HFFc6 (cell line): ENCODE results near the gene KLK12. TPM values are rescaled to one million over a fixed set of nuclear protein-coding genes. Genes with fewer than 3 reads are reported as not detected.

Experiments
- DNase-seq: peaks from one replicate; pipeline ENCODE4 v3.0.0-alpha.2; 2018
- H3K27ac Mint-ChIP-seq: 2 replicates; pipeline ENCODE4 v1.8.0; 2020; ENCODE audit warnings: mild to moderate bottlenecking, mixed read lengths
- H3K27me3 Mint-ChIP-seq: 2 replicates; pipeline ENCODE4 v1.8.0; 2021; ENCODE audit warnings: mild to moderate bottlenecking, moderate library complexity, mixed read lengths; ENCODE audit not compliant: insufficient read depth
- H3K36me3 Mint-ChIP-seq: 2 replicates; pipeline ENCODE4 v1.8.0; 2021; ENCODE audit warnings: low read depth, mixed read lengths
- H3K4me1 Mint-ChIP-seq: 2 replicates; pipeline ENCODE4 v1.8.0; 2020; ENCODE audit warnings: low read depth, mixed read lengths
- H3K4me3 Mint-ChIP-seq: 2 replicates; pipeline ENCODE4 v1.8.0; 2020; ENCODE audit warnings: mild to moderate bottlenecking, moderate library complexity, mixed read lengths
- H3K9me3 Mint-ChIP-seq: 2 replicates; pipeline ENCODE4 v1.8.0; 2020; ENCODE audit warnings: mild to moderate bottlenecking, mixed read lengths
- CTCF ChIP-seq: fragments of 200-600 bp; sonication (generic); IDR thresholded peaks from 2 replicates; pipeline ENCODE4 v1.5.0; 2021; ENCODE audit warnings: antibody characterized with exemption, mild to moderate bottlenecking
- total RNA-seq, 6 experiments: library from RNA; stranded (reverse); fragmentation: NEBNext Ultra II Directional; extraction: Animal tissue kit (Norgen Biotek cat#: 25700); gene quantifications; 2 replicates in 1 of 6; 3 replicates in 5 of 6; pipeline ENCODE4 v1.2.3, GENCODE V29; 2021

Gene KLK12
- total RNA-seq, 6 experiments from 2014 or later: not detected

- Mint-ChIP-seq H3K9me3 (peaks cover 22% of the 10 kb centered on the region), H3K4me1 (no peaks in the 10 kb centered on the region), H3K4me3 (no peak overlapping the region), H3K36me3 (no peaks in the 10 kb centered on the region), H3K27ac (no peak overlapping the region), H3K27me3 (peaks cover 4% of the 10 kb centered on the region)
- no peak for DNase-seq
- no peak for TF ChIP-seq CTCF
These were observed 24.9 kb upstream of the KLK12 start for GRCh38 chr19:51059715-51060114.

- no peak for DNase-seq
- H3K27me3 Mint-ChIP-seq: no peaks in the 10 kb centered on the region; the same call in 1 of the 2 replicates
- no peaks in the 10 kb centered on the region for H3K36me3 Mint-ChIP-seq
- H3K27ac Mint-ChIP-seq: no peak overlapping the region
- no peaks in the 10 kb centered on the region for H3K4me1 Mint-ChIP-seq
- no peak overlapping the region for H3K4me3 Mint-ChIP-seq
- H3K9me3 Mint-ChIP-seq: peaks cover 13% of the 10 kb centered on the region
- TF ChIP-seq CTCF: no peak
These were observed 21.1 kb upstream of the KLK12 start for GRCh38 chr19:51055866-51056265.

GRCh38 chr19:51047031-51047335 lies 12.2 kb upstream of the KLK12 start:
- no peak overlapping the region for H3K27ac Mint-ChIP-seq

GRCh38 chr19:51044327-51044726 lies 9.5 kb upstream of the KLK12 start:
- no peaks in the 10 kb centered on the region for H3K36me3 Mint-ChIP-seq
- H3K27me3 Mint-ChIP-seq: peaks cover 2% of the 10 kb centered on the region
- H3K4me1 Mint-ChIP-seq: no peaks in the 10 kb centered on the region
- DNase-seq: no peak
- H3K27ac Mint-ChIP-seq: no peak overlapping the region
- H3K4me3 Mint-ChIP-seq: no peak overlapping the region
- H3K9me3 Mint-ChIP-seq: peaks cover 23% of the 10 kb centered on the region
- TF ChIP-seq CTCF: no peak

More at GRCh38 chr19:51047031-51047335, 12.2 kb upstream of the KLK12 start:
- H3K4me3 Mint-ChIP-seq: no peak overlapping the region
- peaks cover 26% of the 10 kb centered on the region for H3K9me3 Mint-ChIP-seq
- H3K36me3 Mint-ChIP-seq: no peaks in the 10 kb centered on the region
- no peak for DNase-seq
- H3K4me1 Mint-ChIP-seq: no peaks in the 10 kb centered on the region
- TF ChIP-seq CTCF: no peak
- H3K27me3 Mint-ChIP-seq: peaks cover 2% of the 10 kb centered on the region

GRCh38 chr19:51043497-51043896 lies 8.7 kb upstream of the KLK12 start:
- Mint-ChIP-seq H3K4me3 (no peak overlapping the region), H3K36me3 (no peaks in the 10 kb centered on the region), H3K27me3 (peaks cover 2% of the 10 kb centered on the region), H3K4me1 (no peaks in the 10 kb centered on the region), H3K27ac (no peak overlapping the region), H3K9me3 (peaks cover 19% of the 10 kb centered on the region)
- TF ChIP-seq CTCF: no peak
- DNase-seq: no peak

GRCh38 chr19:51040151-51040550 lies 5.3 kb upstream of the KLK12 start:
- no peak for DNase-seq
- no peak overlapping the region for H3K27ac Mint-ChIP-seq
- peaks cover 24% of the 10 kb centered on the region; the same call in 1 of the 2 replicates for H3K9me3 Mint-ChIP-seq
- H3K4me1 Mint-ChIP-seq: no peaks in the 10 kb centered on the region
- no peak overlapping the region for H3K4me3 Mint-ChIP-seq
- H3K36me3 Mint-ChIP-seq: no peaks in the 10 kb centered on the region
- no peak for TF ChIP-seq CTCF
- H3K27me3 Mint-ChIP-seq: no peaks in the 10 kb centered on the region; the same call in 1 of the 2 replicates
